ENCODE data around the gene SORD.
A peak's percentile ranks its signal among the peaks of the same experiment; 100 is the strongest.
"Not testable (repeated sequence)": the region's sequence is repeated elsewhere in the genome, so short reads cannot be mapped to it uniquely, and the experiment has no call there.

The SORD gene

DNA sequence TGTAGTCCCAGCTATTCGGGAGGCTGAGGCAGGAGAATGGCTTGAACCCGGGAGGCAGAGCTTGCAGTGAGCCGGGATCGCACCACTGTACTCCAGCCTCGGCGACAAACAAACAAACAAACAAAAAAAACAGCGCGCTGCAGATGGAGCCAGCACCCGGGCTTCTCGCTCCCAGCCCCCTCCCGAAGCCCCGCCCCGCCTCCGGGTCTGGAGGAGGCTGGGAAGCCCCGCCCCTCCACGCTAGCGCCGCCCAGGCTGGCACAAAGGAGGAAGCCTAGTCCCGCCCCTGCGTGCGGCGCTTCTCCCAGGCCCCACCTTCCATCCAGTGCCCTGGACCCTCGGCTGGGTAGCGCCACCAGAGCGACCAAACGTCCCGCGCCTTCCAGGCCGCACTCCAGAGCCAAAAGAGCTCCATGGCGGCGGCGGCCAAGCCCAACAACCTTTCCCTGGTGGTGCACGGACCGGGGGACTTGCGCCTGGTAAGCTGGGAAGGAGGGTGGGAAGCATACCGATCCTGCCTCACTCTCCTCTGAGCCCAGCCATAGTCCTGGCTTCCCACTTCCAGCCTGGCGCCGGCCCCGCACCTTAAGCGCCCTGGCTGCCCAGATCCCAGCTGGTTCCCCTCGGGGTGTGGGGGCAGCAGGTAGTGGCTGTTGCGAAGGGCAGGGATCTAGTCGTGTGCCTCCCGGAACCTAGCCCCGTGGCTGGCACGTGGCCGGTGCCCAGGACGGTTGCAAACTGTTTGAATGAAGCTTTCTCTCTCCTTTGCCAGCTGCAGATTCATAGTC, at the start of gene SORD:
SORD (plus strand) TSS at position 325 of the 788 bp plus-strand sequence; CDS start at position 414, 89 bp downstream.
- peak; percentile 82 for DNase-seq (ENCODE audit: low read depth)

DNA sequence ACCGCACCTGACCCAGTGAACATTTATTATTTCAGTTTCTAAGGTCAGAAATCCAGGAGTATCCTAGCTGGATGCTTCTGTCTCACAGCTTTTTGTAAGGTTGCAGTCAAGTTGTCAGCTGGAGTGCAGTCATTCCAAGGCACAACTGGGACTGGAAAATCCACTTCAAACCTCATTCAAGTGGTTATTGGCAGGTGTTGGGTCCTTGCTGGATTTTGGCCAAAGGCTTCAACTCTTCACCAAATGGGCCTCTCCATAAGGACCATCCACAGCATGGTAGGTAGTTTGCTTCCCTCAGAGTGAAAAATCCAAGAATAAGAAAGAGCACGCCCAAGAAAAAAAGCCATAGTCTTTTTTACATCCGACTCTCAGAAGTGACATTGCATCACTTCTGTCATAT, 46.8 kb upstream of the SORD start:
- not testable (repeated sequence) for DNase-seq (ENCODE audit: low read depth)

DNA sequence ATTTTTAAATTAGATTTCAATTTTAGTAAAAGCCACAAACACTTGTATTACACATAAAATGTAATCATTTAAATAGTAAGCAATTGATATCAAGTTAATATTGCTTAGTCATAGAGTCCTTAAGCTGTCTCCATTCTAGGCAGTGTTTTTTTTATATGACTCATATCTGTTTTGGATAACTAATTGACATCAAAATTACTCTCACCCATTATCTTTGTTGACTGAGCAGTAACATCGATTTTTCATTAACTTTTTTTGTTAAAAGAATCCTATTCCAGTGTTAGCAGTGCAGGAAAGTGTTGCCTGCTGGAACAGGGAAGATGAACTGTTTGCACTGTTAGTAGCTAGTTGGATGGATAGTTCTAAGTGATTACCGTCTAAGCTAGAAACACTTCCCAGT, 45.2 kb upstream of the SORD start:
- not testable (repeated sequence) for DNase-seq (ENCODE audit: low read depth)

DNA sequence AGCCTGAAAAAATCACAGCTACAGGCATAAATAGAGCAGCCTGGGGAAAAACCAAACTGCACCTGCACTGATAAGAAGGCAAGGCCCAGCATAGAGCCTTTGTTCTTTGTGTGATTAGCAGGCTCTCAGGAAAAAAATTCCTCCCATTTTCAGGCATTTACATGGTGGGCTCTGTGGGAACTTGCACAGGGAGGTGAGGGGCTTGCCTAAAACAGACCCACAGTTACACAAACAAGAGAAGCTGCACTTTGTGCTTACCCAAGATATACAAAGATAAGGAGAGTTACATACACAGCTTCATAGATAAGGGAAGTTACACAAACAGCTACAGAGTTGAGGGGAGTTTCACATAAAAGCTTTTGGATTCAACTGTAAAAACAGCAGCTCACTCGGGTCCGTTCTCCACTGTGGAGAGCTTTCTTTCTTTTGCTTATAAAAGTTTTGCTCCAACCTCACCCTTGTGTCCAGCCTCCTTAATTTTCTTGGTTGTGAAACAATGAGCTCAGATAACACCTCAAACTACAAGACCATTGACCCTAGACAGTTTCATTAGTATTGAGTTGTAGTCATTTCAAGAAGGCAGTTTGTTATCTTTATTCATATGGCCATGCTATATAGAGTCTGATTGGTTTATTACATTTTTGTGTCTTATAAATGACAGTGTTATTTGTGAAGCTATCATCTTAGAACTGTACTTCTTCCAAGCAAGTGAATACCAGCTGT, 43.2 kb upstream of the SORD start:
- DNase-seq (ENCODE audit: low read depth) = not testable (repeated sequence)

DNA sequence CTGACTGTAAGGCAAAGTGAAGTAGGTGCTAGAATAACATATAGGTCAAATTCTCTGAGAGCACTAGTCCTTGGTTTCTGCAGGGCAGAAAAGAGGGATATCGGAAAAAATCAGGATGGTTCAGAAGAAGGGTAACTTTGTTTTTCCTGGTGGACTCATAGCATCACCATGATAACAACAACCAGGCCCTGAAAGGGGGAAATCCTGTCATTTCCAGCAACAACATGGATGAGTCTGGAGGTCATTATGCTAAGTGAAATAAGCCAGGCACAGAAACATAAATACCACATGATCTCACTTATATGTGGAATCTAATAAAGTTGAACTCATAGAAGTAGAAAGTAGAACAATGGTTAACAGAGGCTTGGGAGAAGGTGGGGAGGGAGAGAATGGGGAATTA, 38.9 kb upstream of the SORD start:
- DNase-seq (ENCODE audit: low read depth) = not testable (repeated sequence)

DNA sequence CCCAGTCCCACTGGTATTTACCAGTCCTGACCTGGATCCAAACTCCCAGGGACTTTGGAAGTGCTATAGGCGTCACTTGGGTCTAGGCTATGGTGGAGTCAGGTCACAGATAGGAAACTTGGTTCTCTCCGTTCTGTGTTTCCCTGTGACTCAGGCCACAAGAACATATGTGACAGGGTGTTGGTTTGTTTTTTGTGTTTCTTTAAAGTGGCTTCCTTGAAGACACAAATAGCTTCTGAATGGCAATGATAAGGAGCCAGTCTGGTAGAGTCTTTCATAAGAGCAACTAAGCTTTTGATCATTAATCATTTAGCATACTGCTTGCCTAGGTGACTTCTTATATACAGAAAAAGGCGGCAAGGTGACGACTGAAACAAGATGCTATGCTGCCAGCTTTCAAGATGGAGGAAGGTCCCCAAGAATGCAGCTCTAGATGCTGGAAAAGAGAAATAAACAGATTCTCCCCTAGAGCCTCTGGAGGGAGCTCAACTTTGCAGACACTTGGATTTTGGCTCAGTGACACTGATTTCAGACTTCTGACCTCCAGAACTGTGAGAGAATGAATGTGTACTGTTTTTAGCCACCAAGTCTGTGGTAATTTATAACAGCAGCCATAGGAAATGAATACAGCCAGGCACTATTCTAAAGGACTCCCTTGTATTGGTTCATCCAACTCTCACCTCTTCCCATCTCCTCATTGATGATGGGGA, 36.5 kb upstream of the SORD start:
- not testable (repeated sequence) for DNase-seq (ENCODE audit: low read depth)

DNA sequence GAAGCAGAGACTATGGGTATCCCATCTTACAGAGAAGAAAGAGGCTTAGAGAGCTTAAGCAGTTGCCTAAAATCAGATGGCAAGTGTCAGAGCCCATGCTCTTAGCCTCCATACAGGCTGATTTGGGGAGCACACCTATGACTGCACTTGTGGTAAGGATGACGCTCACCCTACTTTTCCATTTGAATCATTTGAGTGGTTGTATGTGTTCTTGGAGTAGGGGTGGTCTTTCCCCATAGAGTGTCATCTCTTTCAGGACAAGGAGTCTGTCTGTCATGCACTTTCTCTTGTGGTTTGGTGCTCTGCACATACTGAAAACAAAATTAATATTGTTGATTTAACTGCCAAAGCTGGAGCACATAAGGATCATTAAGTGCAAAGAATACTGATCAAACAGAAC, 35.3 kb upstream of the SORD start:
- DNase-seq (ENCODE audit: low read depth) = not testable (repeated sequence)

DNA sequence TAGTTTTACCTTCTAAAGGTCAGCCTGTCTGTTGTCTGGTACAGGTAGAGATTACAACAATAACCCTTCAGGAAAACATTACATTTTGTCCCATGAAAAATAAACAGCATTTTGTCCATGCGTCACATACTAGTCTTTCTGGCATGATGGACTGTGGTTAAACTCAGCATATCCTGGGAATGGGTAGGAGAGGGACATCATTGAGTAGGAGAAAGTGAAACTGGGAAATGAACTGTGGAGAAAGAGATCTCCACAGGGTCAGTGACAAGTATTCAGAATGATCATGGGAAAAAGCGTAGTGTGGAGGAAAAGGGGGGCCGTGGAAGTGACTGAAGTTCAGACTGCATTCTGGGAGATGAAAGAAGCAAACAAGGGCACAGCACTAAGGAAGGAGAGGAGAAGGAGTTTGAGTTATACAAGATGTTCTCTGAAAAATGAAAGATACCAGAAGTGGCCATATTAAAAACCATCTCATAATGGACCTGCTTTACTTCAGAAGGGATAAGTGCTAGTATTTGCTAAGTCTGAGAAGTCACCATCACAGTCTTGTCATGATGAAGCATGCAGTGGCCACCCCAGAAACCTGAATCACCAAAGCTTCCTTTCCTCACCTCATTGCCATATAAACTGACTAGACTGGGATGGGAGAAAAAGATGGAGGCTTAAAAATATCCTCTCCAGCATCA, 34.7 kb upstream of the SORD start:
- DNase-seq (ENCODE audit: low read depth) = not testable (repeated sequence)

GRCh38 chr15:44988870-44989219, 34.1 kb upstream of the SORD start:
- DNase-seq (ENCODE audit: low read depth) = not testable (repeated sequence)

DNA sequence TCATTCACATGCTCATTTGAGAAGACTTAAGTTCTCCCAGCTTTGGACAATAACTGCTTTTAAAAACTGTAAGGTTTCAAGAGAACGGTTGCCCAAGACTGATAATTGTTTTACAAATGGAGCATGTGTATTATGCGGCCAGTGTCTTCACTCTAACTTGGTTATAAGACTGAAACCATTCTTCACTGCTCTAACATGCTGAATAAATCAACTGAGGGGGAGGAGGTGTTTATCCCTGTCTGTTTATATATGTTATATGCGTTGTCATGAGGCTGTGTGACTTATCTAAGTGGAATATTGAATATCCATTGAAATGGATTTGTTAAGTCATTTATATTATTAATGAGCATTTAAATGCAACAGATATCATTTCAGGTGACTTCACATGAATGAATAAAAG, 25.4 kb upstream of the SORD start:
- DNase-seq (ENCODE audit: low read depth) = not testable (repeated sequence)

DNA sequence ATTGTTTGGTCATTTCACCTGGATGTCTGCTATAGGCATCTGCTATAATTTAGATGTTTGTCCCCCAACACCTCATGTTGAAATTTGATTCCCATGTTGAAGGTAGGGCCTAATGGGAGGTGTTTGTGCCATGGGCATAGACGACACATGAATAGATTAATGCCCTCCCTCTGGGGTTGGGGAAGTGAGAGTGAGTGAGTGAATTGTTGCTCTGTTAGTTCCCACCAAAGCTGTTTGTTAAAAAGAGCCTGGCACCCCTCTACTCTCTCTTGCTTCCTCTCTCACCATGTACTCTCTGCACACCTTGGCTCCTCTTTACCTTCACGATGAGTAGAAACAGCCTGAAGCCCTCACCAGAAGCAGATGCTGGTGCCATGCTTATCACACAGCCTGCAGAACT, 23.9 kb upstream of the SORD start:
- DNase-seq (ENCODE audit: low read depth) = no peak

GRCh38 chr15:45001180-45001579, 21.8 kb upstream of the SORD start:
- DNase-seq (ENCODE audit: low read depth) = not testable (repeated sequence)

DNA sequence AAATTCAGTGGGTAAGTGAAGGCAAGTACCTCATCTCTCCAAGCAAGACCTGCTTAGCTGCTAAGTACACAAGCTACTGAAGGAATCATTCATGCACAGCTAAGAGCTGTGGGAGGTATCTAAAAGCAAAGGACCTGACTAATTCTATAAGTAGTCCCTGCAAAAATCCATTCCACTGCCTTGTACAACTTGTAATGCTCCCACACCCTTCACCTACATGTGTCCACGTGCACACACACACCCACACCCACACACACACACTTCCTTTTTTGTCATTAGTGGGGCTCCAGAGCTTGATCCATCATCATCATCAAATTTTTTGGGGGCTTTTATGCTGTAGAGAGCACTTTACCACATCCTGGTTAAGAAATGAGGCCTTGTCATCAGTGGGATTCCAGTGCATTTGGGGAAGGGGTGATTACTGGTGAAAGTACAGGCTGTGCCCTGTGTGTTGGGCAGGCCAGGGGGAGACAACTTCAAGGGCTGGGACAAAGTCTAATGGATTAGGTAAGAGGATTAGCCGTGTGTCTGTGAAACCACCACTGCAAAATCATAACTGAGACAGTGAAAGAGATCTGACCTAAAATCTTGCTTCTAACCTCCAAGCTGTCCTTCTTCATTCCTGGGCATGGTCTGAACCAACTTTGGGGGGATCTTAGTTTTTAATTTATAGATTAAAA, 19.1 kb upstream of the SORD start:
- DNase-seq (ENCODE audit: low read depth) = not testable (repeated sequence)

GRCh38 chr15:45004590-45005175, 18.3 kb upstream of the SORD start:
- DNase-seq (ENCODE audit: low read depth) = not testable (repeated sequence)

DNA sequence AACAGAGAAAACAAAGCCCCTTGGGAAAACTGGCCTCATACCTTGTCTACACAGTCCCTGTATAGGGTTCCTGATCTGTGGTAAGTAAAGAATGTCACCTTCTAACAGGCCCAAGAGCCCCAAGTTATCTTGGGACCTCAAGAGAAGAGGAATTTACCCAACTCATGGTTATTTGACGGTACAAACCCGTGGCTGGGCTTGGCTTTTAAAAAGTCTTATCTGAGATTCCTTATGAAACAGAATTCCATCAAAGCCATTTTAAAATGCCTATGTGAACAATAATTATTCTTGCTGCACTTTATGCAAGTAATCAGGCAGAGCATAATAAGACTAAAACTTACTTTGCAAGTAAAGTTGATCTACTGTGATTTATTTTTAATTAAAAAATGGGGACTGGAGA, 13.9 kb upstream of the SORD start:
- no peak for DNase-seq (ENCODE audit: low read depth)

- not testable (repeated sequence) for DNase-seq (ENCODE audit: low read depth)
These were observed 7.9 kb upstream of the SORD start for GRCh38 chr15:45015114-45015513.

- DNase-seq (ENCODE audit: low read depth) = not testable (repeated sequence)
These were observed 2.6 kb upstream of the SORD start for GRCh38 chr15:45020222-45020900.

DNA sequence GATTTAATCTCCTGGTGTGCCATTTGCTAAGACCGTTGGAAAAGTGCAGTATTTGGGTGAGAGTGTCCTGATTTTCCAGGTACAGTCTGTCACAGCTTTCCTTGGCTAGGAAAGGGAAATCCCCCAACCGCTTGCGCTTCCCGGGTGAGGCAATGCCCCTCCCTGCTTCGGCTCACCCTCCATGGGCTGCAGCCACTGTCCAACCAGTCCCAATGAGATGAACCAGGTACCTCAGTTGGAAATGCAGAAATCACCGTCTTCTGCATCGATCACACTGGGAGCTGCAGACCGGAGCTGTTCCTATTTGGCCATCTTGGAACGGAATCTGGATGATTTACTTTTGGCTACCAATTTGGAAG, 2.1 kb upstream of the SORD start:
- not testable (repeated sequence) for DNase-seq (ENCODE audit: low read depth)

- DNase-seq (ENCODE audit: low read depth) = no peak
These were observed 1.6 kb upstream of the SORD start for GRCh38 chr15:45021348-45021747.

DNA sequence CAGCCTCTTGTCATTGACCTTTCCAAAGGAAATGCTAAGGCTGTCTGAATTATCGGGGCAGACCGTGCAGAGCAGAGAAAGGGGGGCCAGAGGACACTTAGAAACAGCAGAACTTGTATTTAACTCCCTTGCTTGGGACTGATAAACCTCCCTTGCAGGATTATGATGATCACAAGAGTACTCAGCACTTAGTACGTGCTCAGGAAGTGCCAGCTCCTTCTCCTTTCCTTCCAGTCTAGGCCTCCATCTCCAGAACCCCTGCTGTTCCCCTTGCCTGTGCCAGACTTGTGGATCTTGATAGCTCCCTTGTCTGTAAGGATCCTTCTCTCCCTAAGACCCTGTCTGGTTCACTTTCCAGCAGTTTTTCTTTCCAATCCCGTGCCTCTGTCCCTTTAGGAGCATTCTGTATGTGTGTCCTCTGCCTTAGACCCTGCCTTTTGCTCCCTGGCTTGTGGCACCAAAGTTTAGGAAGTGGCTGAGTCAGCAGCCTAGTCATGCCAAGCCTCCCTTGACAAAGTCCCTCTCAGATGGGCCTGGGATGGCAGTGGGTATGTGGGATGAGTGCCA, 747 bp downstream of the SORD start:
- DNase-seq (ENCODE audit: low read depth) = no peak
